Fibroblast of villous mesenchyme (primary cell): Measurements from ENCODE around the gene UACA. TPM values are rescaled to one million over a fixed set of nuclear protein-coding genes. Genes with fewer than 3 reads are reported as not detected.

Experiments used
- DNase-seq: peaks from one replicate; pipeline ENCODE4 v3.0.0-alpha.2; 2010; ENCODE audit warnings: low read depth
- H3K4me3 ChIP-seq: 2 replicates; pipeline ENCODE4 v1.5.1; 2011; ENCODE audit warnings: low read depth, mild to moderate bottlenecking, low read length
- CTCF ChIP-seq: IDR thresholded peaks from 2 replicates; pipeline ENCODE4 v1.5.1; 2012; ENCODE audit warnings: low read depth, mild to moderate bottlenecking, low read length; ENCODE audit not compliant: insufficient read depth
- total RNA-seq: library from RNA; depleted of rRNA; stranded (reverse); fragments of >200 nt; gene quantifications from 2 replicates; pipeline ENCODE4 v1.2.3, GENCODE V29; 2012

UACA gene
- total RNA-seq, 1 donor = 160 TPM

DNA sequence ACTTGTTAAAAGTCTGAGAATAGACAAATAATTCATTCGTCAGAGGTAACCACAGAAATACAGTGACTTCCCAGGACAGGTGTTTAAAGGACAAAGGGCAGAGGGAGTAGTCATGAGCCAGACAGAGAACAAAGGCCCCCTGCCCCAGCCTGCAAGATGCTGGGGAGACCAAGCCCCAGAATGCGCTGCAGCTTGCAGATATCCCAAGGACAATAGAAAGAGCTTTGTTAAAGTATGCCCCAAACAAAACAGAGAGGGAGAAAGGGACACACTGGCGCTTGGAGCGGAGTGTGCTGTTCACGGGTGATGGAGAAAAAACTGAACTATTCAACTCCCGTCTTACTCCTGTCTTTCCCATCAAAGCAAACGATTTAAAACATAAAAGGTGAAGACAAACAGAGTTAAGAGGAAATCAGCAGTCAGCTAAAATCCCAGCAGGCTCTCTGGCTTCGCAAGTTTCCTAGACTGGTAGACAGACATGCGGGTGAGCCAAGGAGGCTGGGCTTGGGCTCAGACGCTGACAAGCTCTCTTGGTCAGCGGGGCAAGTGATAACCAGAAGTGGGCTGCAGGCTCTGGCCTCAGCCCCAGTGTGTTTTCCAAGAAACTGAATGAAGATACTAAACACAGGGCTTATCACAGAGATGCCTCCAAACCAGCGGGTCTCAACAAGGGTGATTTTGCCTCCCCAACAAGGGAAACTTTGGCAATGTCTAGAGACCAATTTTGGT lies 130.1 kb downstream of the UACA start:
- H3K4me3 ChIP-seq = no peak overlapping the region
- no peak for TF ChIP-seq CTCF
- no peak for DNase-seq

- no peak for TF ChIP-seq CTCF
- H3K4me3 ChIP-seq = no peak overlapping the region
- DNase-seq = no peak
These were observed 130.8 kb downstream of the UACA start for GRCh38 chr15:70632491-70633102.

GRCh38 chr15:70632079-70632478 lies 131.3 kb downstream of the UACA start:
- no peak overlapping the region for H3K4me3 ChIP-seq
- no peak for TF ChIP-seq CTCF
- DNase-seq = no peak

GRCh38 chr15:70629735-70630273 lies 133.6 kb downstream of the UACA start:
- no peak for TF ChIP-seq CTCF
- no peak for DNase-seq
- H3K4me3 ChIP-seq = no peak overlapping the region

DNA sequence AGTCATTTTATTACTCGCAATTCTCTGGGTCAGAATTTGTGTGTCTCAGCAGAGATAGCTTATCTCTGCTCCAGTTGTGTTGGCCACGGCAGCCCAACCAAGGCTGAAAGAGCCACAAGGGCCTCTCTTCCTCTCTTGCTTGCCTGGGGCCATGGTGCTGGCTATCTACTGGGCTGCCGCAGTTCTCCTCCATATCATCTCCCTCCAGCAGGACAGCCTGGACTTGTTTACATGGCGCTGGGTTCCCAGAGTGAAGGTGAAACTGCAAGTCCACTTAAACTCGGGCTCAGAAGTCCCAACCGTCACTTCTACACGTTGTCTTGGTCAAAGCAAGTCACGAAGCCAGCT lies 134.8 kb downstream of the UACA start:
- no peak for TF ChIP-seq CTCF
- DNase-seq = no peak
- no peak overlapping the region for H3K4me3 ChIP-seq

- DNase-seq = peak; percentile 42
- H3K4me3 ChIP-seq = no peak overlapping the region
- TF ChIP-seq CTCF = no peak
These were observed 135.4 kb downstream of the UACA start for GRCh38 chr15:70627734-70628548.
